ENCODE data around the gene GNPDA1.

DNA sequence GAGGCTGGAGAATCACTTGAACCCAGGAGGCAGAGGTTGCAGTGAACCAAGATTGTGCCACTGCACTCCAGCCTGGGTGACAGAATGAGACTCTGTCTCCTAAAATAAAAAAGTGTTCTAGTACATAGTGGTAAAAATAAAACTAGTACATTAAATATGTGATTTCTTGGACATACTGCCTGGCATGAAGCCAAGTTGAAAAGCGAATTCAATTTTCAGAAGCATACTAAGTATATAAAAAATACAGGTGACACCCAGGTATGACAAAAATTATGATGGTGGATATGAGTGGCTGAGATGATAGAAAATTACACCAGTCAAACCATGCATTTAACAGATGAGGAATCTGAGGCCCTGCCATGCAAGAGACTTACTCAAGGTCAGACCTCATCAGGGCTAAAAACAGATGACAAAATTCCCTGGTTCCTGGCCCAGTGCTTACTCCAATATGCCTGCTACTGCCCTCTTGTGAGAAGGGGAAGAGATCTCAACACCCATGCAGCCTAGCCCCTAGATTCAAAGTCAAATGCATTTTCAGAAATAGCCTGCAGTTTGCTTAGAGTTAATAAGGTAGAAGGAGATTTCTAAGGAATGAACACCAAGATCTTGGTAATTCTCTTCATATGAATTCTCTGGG, 46.6 kb upstream of the GNPDA1 start:
- TF ChIP-seq POLR2A (IDR thresholded peaks at IDR 0.05; ENCODE audit: low read length), result no peak
- no peak for TF ChIP-seq GATA1 (IDR thresholded peaks at IDR 0.05; ENCODE audit: low read depth, low read length)

Data from erythroblast (primary cell).